ENCODE measurements around the gene RCAN3.

- TF ChIP-seq, protein P1, sequence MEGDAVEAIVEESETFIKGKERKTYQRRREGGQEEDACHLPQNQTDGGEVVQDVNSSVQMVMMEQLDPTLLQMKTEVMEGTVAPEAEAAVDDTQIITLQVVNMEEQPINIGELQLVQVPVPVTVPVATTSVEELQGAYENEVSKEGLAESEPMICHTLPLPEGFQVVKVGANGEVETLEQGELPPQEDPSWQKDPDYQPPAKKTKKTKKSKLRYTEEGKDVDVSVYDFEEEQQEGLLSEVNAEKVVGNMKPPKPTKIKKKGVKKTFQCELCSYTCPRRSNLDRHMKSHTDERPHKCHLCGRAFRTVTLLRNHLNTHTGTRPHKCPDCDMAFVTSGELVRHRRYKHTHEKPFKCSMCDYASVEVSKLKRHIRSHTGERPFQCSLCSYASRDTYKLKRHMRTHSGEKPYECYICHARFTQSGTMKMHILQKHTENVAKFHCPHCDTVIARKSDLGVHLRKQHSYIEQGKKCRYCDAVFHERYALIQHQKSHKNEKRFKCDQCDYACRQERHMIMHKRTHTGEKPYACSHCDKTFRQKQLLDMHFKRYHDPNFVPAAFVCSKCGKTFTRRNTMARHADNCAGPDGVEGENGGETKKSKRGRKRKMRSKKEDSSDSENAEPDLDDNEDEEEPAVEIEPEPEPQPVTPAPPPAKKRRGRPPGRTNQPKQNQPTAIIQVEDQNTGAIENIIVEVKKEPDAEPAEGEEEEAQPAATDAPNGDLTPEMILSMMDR (conservative IDR thresholded peaks at IDR 0.05 in 1 of 2, IDR thresholded peaks at IDR 0.05 in 1 of 2; ENCODE audit: extremely low read depth in 1 of 2, insufficient read depth in 1 of 2, low read depth in 1 of 2, low read length in 2 of 2): no peak
- no peak for TF ChIP-seq EZH2 (IDR thresholded peaks at IDR 0.05; ENCODE audit: borderline replicate concordance, low read length)
These were observed 42.9 kb upstream of the RCAN3 start for GRCh38 chr1:24459551-24460266.
